ENCODE data around the gene PDE3A. TPM values are rescaled to one million over a fixed set of nuclear protein-coding genes. Genes with fewer than 3 reads are reported as not detected.

Gene PDE3A
- total RNA-seq, 1 experiment from 2014 or later = 0.12 TPM

DNA sequence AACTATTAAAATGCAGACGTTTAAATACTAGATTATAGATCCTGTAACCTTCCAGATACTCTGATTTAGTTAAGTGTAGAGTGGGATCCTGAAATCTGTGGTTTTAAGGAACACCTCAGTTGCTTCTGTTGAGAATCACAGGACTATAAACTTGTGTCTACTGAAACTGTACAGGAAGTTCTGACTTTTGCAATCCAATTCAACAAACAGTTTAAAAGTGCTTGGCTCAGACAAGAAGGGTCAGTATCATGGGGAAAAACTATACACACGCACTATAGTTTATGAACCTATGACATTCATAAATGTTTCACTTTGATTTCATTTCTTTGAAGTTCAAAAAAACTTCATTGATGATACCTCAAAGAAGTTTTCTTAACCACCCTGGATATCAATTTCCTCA, 13.8 kb downstream of the PDE3A start:
- H4K20me1 ChIP-seq (ENCODE audit: insufficient read depth) = no peaks in the 10 kb centered on the region
- H3K79me2 ChIP-seq (ENCODE audit: insufficient read depth, low read length) = no peaks in the 10 kb centered on the region
- POLR2A ChIA-PET = no interaction called here
- no TSS peak for BruUV-seq (replicated peaks)
- H3K4me2 ChIP-seq (ENCODE audit: low read length) = no peak overlapping the region
- no peaks in the 10 kb centered on the region for H3K36me3 ChIP-seq (ENCODE audit: control insufficient read depth in 1 of 2, insufficient read depth in 2 of 2, low read length in 2 of 2)
- H3K9me3 ChIP-seq (ENCODE audit: control insufficient read depth in 1 of 2, insufficient read depth in 1 of 2, low read depth in 1 of 2, low read length in 2 of 2) = no peaks in the 10 kb centered on the region
- RAD21 ChIA-PET (ENCODE audit: low non-redundant PET in 1 of 2, low total read pairs in 2 of 2, uncharacterized antibody in 2 of 2, unreplicated experiment in 2 of 2) = no interaction called here
- intact Hi-C loops (cut with micrococcal nuclease) = no loop called here
- H3K9me2 ChIP-seq (ENCODE audit: insufficient read depth) = no peaks in the 10 kb centered on the region
- H3K9ac ChIP-seq (ENCODE audit: low read length) = no peak overlapping the region
- ATAC-seq = no peak
- no peak for DNase-seq (ENCODE audit: low read depth, low spot score)
- no peaks in the 10 kb centered on the region for H3K4me1 ChIP-seq (ENCODE audit: control insufficient read depth in 1 of 2, insufficient read depth in 2 of 2, low read length in 2 of 2)
- H3K27ac ChIP-seq (ENCODE audit: low read depth, low read length) = no peak overlapping the region
- CTCF ChIA-PET = no interaction called here
- H3K27me3 ChIP-seq (ENCODE audit: insufficient read depth, low read length) = no peaks in the 10 kb centered on the region
- H3K4me3 ChIP-seq (replicated peaks in 1 of 2; ENCODE audit: low read depth in 1 of 2, low read length in 2 of 2) = no peak overlapping the region
- TF ChIP-seq ELF1 (IDR thresholded peaks at IDR 0.05; ENCODE audit: borderline replicate concordance, low read depth) (no peak), SP1 (IDR thresholded peaks at IDR 0.05; ENCODE audit: low read depth) (no peak), POLR2A (IDR thresholded peaks at IDR 0.05; ENCODE audit: borderline replicate concordance, extremely low read depth, insufficient read depth, insufficient read length) (no peak), SRF (IDR thresholded peaks at IDR 0.05; ENCODE audit: low read depth) (no peak), EZH2 (IDR thresholded peaks at IDR 0.05) (no peak), YY1 (IDR thresholded peaks at IDR 0.05; ENCODE audit: extremely low read depth, insufficient replicate concordance, low read depth, low read length) (no peak), ZNF274 (IDR thresholded peaks at IDR 0.05; ENCODE audit: low read depth, low read length) (no peak), JUND (IDR thresholded peaks at IDR 0.05) (no peak), TCF7L2 (IDR thresholded peaks at IDR 0.05; ENCODE audit: borderline replicate concordance, extremely low read depth, insufficient read depth, insufficient read length) (no peak), ZFX (IDR thresholded peaks at IDR 0.05) (no peak), EGR1 (IDR thresholded peaks at IDR 0.05; ENCODE audit: low read depth) (no peak), CBX3 (IDR thresholded peaks at IDR 0.05; ENCODE audit: low read depth) (no peak), POLR2AphosphoS5 (IDR thresholded peaks at IDR 0.05; ENCODE audit: low read depth, low read length) (no peak)
- TF ChIP-seq, protein P1, sequence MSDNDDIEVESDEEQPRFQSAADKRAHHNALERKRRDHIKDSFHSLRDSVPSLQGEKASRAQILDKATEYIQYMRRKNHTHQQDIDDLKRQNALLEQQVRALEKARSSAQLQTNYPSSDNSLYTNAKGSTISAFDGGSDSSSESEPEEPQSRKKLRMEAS (IDR thresholded peaks at IDR 0.05) = no peak
- TF ChIP-seq, protein P2, sequence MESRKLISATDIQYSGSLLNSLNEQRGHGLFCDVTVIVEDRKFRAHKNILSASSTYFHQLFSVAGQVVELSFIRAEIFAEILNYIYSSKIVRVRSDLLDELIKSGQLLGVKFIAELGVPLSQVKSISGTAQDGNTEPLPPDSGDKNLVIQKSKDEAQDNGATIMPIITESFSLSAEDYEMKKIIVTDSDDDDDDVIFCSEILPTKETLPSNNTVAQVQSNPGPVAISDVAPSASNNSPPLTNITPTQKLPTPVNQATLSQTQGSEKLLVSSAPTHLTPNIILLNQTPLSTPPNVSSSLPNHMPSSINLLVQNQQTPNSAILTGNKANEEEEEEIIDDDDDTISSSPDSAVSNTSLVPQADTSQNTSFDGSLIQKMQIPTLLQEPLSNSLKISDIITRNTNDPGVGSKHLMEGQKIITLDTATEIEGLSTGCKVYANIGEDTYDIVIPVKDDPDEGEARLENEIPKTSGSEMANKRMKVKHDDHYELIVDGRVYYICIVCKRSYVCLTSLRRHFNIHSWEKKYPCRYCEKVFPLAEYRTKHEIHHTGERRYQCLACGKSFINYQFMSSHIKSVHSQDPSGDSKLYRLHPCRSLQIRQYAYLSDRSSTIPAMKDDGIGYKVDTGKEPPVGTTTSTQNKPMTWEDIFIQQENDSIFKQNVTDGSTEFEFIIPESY (IDR thresholded peaks at IDR 0.05; ENCODE audit: extremely low read depth, insufficient replicate concordance, low read length) = no peak
- TF ChIP-seq, protein P3, sequence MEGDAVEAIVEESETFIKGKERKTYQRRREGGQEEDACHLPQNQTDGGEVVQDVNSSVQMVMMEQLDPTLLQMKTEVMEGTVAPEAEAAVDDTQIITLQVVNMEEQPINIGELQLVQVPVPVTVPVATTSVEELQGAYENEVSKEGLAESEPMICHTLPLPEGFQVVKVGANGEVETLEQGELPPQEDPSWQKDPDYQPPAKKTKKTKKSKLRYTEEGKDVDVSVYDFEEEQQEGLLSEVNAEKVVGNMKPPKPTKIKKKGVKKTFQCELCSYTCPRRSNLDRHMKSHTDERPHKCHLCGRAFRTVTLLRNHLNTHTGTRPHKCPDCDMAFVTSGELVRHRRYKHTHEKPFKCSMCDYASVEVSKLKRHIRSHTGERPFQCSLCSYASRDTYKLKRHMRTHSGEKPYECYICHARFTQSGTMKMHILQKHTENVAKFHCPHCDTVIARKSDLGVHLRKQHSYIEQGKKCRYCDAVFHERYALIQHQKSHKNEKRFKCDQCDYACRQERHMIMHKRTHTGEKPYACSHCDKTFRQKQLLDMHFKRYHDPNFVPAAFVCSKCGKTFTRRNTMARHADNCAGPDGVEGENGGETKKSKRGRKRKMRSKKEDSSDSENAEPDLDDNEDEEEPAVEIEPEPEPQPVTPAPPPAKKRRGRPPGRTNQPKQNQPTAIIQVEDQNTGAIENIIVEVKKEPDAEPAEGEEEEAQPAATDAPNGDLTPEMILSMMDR (IDR thresholded peaks at IDR 0.05 in 2 of 3, conservative IDR thresholded peaks at IDR 0.05 in 1 of 3; ENCODE audit: borderline replicate concordance in 1 of 3, insufficient read depth in 1 of 3, low read depth in 2 of 3, low read length in 2 of 3) = no peak
- TF ChIP-seq, protein P4, sequence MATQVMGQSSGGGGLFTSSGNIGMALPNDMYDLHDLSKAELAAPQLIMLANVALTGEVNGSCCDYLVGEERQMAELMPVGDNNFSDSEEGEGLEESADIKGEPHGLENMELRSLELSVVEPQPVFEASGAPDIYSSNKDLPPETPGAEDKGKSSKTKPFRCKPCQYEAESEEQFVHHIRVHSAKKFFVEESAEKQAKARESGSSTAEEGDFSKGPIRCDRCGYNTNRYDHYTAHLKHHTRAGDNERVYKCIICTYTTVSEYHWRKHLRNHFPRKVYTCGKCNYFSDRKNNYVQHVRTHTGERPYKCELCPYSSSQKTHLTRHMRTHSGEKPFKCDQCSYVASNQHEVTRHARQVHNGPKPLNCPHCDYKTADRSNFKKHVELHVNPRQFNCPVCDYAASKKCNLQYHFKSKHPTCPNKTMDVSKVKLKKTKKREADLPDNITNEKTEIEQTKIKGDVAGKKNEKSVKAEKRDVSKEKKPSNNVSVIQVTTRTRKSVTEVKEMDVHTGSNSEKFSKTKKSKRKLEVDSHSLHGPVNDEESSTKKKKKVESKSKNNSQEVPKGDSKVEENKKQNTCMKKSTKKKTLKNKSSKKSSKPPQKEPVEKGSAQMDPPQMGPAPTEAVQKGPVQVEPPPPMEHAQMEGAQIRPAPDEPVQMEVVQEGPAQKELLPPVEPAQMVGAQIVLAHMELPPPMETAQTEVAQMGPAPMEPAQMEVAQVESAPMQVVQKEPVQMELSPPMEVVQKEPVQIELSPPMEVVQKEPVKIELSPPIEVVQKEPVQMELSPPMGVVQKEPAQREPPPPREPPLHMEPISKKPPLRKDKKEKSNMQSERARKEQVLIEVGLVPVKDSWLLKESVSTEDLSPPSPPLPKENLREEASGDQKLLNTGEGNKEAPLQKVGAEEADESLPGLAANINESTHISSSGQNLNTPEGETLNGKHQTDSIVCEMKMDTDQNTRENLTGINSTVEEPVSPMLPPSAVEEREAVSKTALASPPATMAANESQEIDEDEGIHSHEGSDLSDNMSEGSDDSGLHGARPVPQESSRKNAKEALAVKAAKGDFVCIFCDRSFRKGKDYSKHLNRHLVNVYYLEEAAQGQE (IDR thresholded peaks at IDR 0.05; ENCODE audit: low read depth) = no peak
- H2AFZ ChIP-seq (ENCODE audit: low read depth, low read length, poor library complexity, severe bottlenecking) = no peak overlapping the region

All from HCT116 (cell line).